ENCODE data around the gene MB.
A peak's percentile ranks its signal among the peaks of the same experiment; 100 is the strongest.
"Not testable (repeated sequence)": the region's sequence is repeated elsewhere in the genome, so short reads cannot be mapped to it uniquely, and the experiment has no call there.

MB gene

GRCh38 chr22:35637254-35637653, 20.1 kb upstream of the MB start:
- DNase-seq (ENCODE audit: low read depth in 3 of 3) = no peak

DNA sequence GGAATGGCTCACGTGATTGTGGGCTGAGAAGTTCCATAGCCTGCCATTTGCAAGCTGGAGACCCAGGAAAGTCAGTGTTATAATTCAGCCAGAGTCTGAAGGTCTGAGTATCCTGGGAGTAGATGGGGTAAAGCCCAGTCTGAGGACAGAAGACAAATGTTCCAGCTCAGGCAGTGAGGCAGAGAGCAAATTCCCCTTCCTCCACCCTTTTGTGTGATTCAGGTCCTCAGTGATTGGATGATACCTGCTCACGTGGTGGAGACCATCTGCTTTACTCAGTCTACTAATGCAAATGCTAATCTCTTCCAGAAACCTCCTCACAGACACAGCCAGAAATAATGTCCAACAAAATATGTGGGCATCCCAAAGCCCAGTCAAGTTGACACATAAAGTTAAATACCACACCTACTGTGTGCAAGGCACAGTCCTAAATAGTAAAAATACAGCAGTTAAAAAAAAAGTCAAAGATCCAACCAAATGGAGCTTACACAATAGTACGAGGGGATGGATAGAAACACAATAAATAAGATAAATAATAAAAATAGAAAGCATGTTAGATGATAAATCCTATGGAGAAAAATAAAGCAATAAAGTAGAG, 17.9 kb upstream of the MB start:
- DNase-seq (ENCODE audit: low read depth in 3 of 3) = no peak

DNA sequence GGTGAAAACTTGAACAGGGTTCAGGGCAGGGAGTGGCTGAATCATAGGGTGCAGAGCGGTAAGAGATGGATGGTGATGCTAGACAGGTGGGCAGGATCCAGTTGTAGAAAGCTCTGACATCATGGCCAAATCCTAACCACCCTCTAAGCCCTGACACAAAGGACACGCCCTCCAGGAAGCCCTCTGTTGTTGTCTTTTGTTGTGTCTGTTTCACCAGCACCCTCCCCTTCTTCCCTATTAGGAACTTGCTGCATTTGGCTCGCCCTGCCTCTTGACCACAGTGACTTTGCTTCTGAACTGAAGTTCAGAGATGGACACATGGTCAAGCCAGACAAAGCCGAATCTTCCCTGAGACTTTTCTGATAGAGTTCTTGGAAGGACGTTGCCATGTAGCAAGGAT, 16.9 kb upstream of the MB start:
- DNase-seq (ENCODE audit: low read depth in 3 of 3) = no peak

DNA sequence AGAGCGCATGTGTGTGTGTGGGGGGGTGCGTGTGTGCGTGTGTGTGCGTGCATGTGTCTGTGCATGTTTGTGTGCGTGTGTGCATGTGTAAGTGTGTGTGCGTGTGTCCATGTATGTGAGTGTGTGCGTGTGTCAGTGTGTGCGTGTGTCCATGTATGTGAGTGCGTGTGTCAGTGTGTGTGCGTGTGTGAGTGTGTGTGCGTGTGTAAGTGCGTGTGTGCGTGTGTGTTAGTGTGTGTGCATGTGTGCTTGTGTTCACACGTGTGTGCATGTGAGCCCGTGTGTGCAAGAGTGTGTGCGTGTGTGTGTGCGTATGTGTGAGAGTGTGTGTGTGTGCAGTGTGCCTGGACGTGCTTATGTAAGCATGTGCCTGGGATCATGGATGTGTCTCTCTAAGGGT, 16.4 kb upstream of the MB start:
- DNase-seq (ENCODE audit: low read depth in 3 of 3) = no peak

GRCh38 chr22:35632935-35633334, 15.8 kb upstream of the MB start:
- DNase-seq (ENCODE audit: low read depth in 3 of 3) = no peak

DNA sequence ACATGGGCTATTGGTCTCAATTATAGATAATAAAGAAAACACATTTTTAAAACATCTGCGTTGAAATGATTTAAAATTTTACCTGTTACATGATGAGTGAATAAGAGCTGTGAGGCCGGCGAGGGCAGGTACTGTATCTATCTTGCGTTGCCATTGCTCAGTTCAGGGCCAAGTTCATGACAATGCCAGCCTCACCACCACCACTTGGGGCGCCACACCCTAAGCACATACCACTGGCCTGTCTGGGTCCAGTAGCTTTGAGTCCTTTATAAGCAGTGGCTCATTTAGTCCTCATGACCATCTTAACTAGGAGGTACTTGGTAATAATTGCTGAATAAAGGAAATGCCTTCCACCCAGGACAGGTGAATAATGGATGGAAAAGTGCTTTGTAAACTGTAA, 14.5 kb upstream of the MB start:
- DNase-seq (ENCODE audit: low read depth in 3 of 3) = no peak

DNA sequence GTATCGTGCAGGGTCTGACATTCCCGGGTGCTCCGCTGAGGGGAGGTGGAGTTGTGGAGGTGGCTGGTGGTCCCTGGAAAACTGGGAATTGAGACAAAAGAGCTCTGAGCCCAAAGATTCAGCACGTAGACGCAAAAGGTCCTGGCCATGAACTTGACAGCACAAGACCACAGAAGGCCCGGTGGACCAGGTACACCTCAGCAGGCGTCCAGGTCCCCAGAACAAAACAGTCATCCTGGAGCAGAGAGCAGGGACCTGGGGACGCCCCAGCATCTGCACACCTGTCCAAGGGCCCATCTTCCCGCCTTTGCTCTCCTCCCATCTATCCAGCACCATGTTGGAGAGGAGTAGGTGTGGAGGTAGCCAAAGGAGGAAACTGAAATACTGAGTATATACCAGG, 13.8 kb upstream of the MB start:
- DNase-seq (ENCODE audit: low read depth in 3 of 3) = no peak

DNA sequence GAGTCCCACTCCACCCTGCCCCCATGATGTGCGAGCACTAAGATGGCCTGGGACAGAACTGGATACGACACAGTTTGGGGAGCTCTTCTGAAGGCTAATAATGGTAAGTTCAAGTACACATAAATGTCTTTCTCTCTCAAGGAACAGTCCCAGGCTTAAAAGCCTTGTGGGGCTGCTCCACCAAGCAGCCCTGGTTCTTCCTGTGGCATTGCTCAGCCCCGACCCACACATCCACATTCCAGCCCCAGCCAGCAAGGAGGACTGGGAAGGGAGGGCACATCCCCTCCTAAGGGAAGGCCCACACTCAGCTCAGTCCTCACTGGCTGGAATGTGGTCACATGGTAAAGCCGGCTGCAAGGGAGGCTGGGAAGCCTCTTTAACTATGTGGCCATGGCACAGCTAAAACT, 13.3 kb upstream of the MB start:
- no peak for DNase-seq (ENCODE audit: low read depth in 3 of 3)

DNA sequence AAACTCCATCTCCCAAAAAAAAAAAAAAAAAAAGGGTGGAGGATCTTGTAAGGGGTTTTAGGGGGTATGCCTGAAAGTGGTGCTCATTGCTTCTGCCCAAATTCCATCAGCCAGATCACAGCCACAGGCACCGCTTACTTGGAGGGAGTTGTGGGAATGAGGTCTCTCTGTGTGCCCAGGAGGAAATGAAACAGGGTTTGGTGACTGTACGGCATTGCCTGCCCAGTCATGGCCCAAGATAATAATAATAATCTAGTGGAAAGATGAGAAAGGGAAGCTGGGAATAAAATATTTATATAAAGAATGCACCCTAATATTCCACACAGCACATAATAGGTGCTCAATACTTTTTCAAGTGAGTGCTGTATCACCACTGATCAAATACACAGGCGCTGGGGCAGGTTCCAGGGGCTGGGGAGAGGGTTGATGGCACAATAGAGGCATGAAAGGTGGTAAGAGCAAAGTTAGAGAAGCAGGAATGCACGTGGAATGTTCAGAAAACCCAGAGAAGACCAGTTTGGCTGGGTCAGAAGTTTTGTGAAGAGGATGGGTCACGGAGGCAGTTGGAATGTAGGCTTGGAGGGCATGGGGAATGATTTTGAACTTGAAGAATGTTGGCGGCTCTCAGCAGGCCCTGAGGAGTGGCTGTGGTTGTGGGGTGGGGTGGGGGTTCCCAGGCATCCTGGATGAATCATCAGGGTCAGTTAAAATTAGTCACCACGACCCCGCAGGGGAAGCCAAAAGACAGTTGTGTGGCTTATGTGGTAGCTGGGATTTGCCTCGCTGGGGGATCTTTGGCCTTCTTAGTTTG, 12.5 kb upstream of the MB start:
- peak in 1 of 3 donors; percentile 13 for DNase-seq (ENCODE audit: low read depth in 3 of 3)

DNA sequence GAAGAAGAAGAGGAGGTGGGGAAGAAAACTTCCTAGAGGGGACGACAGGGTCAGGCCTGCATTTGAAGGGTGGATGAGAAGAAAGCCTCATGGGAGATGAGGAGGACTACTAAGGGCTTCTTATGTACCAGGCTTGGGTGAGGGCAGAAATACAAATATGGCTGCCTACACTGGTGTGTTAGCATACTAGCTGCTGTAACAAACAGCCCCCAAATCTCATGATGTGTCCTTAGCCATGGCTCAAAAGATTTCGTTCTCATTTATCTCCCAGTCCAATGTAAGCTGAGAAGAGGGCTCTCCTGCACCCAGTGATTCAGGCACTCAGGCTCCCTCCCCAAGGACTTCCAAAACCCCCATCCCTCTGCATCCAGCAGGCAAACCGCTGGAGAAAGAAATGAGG, 11.6 kb upstream of the MB start:
- no peak for DNase-seq (ENCODE audit: low read depth in 3 of 3)

DNA sequence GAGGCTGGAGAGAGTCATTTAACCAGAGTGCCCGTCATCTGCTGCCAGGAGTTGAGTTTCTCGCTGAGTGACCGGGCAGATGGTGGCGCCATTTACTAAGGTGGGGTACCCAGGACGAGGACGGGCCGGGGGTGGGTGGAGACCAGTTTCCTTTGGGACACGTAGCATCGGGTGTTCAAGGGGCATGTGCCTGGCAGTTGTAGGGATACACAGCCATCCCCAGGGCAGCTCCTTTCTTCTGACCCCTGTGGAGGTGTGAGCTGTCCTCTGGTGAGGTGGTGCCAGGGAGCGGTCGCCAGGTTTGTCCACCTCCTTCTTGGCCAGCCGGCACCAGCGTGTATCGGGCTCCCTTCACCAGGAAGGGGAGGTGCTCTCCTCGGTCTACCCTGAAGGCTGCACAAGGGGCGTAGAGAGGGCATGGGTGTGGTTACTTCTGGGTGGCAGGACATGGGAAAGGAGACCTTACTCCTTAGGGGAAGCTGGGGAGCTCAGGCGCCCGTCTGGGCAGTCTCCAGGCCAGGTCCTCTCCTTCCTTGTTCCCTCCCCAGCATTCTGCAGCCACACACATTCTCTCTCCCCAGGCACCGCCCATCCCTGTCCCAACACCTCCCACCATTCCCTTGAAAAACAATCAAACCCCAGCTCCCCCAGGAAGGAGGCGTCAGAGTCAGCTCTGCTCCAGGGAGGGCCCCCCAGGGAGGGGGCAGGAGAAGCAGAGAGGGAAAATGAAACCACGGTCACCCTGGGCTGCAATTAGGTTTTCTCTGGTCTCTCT, 10.3 kb upstream of the MB start:
- peak in 2 of 3 donors; percentile 37 to 57 for DNase-seq (ENCODE audit: low read depth in 3 of 3)

- DNase-seq (ENCODE audit: low read depth in 3 of 3) = no peak
Measured at GRCh38 chr22:35625763-35626432, 8.8 kb upstream of the MB start.

- no peak for DNase-seq (ENCODE audit: low read depth in 3 of 3)
Measured at GRCh38 chr22:35624547-35624946, 7.4 kb upstream of the MB start.

DNA sequence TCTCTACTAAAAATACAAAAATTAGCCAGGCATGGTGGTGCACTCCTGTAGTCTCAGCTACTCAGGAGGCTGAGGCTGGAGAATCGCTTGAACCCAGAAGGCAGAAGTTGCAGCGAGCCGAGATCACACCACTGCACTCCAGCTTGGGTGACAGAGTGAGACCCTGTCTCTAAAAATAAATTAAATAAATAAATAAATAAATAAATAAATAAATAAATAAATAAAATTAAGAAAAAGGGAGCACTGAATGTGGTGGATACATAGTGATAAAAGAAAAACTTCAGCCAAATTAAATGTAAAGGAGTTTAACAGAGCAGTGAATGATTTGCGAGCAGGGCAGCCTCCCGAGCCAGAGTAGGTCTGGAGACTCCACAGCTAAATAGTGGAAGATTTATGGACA, 6.8 kb upstream of the MB start:
- DNase-seq (ENCODE audit: low read depth in 3 of 3) = not testable (repeated sequence)

DNA sequence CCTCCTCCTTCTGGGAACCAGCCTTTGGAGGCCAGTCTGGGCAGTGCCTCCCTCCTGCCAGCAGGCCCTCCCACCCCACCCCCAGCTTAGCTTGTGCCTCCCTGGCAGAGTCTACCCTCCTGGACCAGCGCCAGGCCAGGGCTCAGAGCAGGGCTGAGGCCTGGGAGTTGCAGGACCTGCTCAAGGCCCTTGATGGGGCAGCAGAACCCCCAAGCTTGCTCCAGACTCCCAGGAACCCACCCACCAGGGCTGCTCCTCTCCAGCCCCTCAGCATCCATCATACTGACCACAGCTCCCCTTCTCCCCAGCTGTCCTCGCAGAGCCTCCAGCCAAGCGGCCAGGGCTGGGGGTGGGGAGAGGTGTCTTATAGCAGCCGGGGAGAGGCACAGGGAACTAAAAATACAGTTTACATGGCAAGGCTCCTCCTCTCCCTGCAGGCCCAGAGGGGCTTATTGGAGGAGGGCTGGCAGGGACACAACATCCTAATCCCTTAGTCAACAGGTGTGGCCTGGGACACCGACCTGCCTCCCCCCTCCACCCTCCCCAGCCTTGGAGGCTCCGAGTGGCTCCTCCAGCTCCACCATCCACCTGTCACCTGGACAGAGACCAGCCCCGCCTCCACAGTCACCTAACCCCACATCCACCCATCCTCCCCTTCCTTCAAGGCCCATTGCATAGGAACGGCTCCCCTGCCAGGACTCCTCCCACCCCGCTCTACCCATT, 5.2 kb upstream of the MB start:
- DNase-seq (ENCODE audit: low read depth in 3 of 3) = no peak

DNA sequence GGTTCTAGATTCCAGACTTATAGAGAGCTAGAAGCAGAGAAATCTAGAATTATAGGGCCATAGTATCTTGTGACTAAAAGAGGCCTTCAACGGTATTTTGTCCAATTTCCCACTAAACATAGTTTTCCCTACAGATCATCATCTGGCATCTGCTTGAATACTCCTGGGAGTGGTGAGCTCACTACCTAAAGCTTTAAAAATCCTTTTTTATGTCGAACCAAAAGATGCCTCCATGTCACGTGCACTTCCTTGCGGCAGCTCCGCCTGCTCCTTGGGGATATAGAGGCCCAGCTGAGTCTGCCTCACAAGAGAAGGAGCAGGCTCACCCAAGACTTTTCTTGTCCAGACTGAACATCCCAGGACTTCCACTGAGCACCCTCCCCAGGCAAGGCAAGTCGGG, 4.3 kb upstream of the MB start:
- DNase-seq (ENCODE audit: low read depth in 3 of 3) = no peak

GRCh38 chr22:35620624-35621251, 3.6 kb upstream of the MB start:
- no peak for DNase-seq (ENCODE audit: low read depth in 3 of 3)

DNA sequence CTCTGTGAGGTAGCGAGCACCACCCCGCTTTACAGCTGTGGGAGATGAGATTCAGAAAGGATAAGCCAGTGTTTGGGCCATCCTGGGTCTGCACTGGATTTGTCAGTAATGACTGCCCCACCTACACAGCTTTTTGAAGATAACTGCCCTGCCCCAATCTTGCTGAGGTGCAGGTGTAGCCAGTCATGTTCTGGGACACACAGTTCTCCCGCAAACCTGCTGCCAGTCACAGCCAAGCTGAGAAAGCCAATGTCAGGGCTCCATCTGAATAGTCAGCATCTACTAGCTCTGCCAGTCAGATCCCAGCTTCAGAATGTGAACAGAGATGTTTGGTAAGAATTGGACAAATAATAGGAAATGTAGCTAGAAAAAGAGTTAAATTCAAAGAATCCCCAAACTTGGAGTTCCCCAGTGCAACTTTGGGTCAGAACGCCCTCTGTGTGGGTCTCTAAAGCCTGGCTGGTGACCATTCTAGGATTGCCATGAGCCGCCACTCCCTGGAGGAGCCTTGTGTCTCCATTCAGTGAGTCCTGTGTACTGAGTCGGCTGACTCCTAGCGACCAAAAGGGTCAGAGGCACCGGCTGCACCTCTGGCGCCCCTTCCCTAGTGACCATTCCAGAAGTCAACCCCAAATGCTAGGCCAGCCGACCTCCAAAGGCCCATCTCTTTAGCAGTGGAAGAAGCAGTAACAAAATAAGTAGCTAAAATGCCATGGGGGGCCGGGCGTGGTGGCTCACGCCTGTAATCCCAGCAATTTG, 2.4 kb upstream of the MB start:
- DNase-seq (ENCODE audit: low read depth in 3 of 3) = no peak

DNA sequence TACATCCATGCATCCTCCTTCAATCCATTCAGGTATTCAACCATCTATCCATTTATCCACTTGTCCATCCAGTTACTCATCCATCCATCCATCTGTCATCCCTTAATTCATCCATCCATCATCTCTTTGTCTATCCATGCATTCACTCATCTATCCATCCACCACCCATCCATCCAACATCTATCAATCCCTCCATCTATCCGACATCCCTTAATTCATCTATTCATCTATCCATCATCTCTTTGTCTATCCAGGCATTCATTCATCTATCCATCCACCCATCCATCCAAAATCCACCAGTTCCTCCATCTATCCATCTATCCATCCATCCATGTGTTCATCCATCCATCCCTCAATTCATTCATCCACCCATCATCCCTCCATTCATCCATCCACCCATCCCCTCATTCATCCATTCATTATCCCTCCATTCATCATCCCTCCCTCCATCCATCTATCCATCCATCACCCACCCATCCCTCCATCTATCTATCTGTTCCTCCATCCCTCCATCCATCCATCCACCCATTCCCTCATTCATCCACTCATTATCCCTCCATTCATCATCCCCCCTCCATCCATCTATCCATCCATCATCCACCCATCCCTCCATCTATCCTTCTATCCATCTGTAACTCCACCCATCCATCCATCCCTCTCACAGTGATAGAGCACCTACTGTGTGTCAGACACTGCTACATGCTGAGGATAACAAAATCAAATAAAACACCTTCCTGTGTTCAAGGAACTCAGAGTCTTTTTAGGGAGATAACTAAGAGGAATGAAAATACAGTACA, 1.5 kb upstream of the MB start:
- no peak for DNase-seq (ENCODE audit: low read depth in 3 of 3)

GRCh38 chr22:35616043-35616442, 1.1 kb downstream of the MB start:
- no peak for DNase-seq (ENCODE audit: low read depth in 3 of 3)

Data from stimulated activated CD4-positive, alpha-beta T cell treated with anti-CD3 and anti-CD28 coated beads, TNF-alpha, amount 100 ng/mL, for 48 hours (primary cell).